ENCODE data around the gene KCNV2.
"Not testable (repeated sequence)": the region's sequence is repeated elsewhere in the genome, so short reads cannot be mapped to it uniquely, and the experiment has no call there.

The KCNV2 gene

DNA sequence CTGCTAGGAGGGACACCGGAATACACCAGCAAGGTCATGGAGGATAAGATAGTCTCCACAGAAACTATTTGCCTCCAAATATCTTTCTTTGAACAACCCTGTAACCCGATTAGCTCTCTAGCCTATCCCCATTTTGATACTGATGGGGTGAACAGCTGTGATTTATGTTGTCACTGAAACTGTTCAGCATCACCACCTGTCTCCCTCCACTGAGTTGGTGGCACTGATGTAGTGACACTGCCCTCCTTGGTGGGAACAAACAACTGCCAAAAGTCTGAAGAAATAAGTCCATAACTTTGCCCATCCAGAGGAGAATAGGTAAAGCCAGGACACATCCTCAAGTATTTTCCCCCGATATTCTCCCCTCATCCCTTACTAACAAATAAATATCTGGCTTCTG, 24.3 kb upstream of the KCNV2 start:
- DNase-seq (ENCODE audit: low read depth): no peak
- TF ChIP-seq MYC (IDR thresholded peaks at IDR 0.05; ENCODE audit: low read depth, low read length): no peak
- TF ChIP-seq POLR2A (IDR thresholded peaks at IDR 0.05; ENCODE audit: extremely low read depth, insufficient read length): no peak
- TF ChIP-seq, protein P1, sequence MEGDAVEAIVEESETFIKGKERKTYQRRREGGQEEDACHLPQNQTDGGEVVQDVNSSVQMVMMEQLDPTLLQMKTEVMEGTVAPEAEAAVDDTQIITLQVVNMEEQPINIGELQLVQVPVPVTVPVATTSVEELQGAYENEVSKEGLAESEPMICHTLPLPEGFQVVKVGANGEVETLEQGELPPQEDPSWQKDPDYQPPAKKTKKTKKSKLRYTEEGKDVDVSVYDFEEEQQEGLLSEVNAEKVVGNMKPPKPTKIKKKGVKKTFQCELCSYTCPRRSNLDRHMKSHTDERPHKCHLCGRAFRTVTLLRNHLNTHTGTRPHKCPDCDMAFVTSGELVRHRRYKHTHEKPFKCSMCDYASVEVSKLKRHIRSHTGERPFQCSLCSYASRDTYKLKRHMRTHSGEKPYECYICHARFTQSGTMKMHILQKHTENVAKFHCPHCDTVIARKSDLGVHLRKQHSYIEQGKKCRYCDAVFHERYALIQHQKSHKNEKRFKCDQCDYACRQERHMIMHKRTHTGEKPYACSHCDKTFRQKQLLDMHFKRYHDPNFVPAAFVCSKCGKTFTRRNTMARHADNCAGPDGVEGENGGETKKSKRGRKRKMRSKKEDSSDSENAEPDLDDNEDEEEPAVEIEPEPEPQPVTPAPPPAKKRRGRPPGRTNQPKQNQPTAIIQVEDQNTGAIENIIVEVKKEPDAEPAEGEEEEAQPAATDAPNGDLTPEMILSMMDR (IDR thresholded peaks at IDR 0.05; ENCODE audit: low read depth, low read length): no peak
- TF ChIP-seq, protein P2, sequence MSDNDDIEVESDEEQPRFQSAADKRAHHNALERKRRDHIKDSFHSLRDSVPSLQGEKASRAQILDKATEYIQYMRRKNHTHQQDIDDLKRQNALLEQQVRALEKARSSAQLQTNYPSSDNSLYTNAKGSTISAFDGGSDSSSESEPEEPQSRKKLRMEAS (IDR thresholded peaks at IDR 0.05; ENCODE audit: low read depth, low read length): no peak
- no peak overlapping the region for H3K4me3 ChIP-seq (ENCODE audit: low read depth, low read length)

DNA sequence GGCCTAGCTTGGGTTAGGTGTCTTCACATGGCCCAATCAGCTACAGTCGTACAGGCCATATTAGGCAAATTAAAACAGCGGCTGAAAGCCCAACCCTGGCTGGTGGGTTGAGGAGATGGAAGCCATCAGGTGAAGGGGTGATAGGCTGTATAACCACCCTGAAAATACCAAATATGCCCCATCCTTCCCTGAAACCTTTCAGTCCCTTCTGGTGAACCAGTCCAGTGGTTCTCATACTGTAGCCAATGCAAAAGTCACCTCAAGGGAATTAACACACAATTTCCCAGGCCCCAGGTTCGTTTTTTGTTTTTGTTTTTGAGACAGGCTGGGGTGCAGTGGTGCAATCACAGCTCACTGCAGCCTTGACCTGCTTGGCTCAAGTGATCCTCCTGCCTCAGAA, 19.8 kb upstream of the KCNV2 start:
- no peak overlapping the region for H3K4me3 ChIP-seq (ENCODE audit: low read depth, low read length)
- DNase-seq (ENCODE audit: low read depth): no peak
- TF ChIP-seq, protein P2 (IDR thresholded peaks at IDR 0.05; ENCODE audit: low read depth, low read length): no peak
- no peak for TF ChIP-seq MYC (IDR thresholded peaks at IDR 0.05; ENCODE audit: low read depth, low read length)
- TF ChIP-seq, protein P1 (IDR thresholded peaks at IDR 0.05; ENCODE audit: low read depth, low read length): no peak
- TF ChIP-seq POLR2A (IDR thresholded peaks at IDR 0.05; ENCODE audit: extremely low read depth, insufficient read length): no peak

DNA sequence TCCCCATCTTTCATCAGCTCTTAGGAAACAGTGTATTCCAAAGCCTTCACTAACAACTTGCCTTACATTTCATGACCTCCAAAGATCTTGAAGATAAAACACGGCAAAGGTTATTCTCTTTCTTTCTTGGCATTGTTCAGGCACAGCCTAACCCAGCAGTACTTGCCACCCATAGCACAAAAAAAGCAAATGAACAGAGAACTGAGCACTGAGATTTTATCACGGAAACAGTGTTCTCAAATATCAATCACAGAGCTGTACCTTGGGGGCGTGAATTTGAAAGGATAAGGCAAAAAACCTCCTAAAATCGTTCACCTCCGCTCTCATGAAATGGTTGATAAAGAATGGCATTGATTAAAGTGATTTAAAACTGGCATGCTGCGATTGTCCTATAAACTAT, 16.9 kb upstream of the KCNV2 start:
- DNase-seq (ENCODE audit: low read depth): no peak
- TF ChIP-seq, protein P1 (IDR thresholded peaks at IDR 0.05; ENCODE audit: low read depth, low read length): no peak
- TF ChIP-seq POLR2A (IDR thresholded peaks at IDR 0.05; ENCODE audit: extremely low read depth, insufficient read length): no peak
- TF ChIP-seq MYC (IDR thresholded peaks at IDR 0.05; ENCODE audit: low read depth, low read length): no peak
- TF ChIP-seq, protein P2 (IDR thresholded peaks at IDR 0.05; ENCODE audit: low read depth, low read length): no peak
- H3K4me3 ChIP-seq (ENCODE audit: low read depth, low read length): no peak overlapping the region

DNA sequence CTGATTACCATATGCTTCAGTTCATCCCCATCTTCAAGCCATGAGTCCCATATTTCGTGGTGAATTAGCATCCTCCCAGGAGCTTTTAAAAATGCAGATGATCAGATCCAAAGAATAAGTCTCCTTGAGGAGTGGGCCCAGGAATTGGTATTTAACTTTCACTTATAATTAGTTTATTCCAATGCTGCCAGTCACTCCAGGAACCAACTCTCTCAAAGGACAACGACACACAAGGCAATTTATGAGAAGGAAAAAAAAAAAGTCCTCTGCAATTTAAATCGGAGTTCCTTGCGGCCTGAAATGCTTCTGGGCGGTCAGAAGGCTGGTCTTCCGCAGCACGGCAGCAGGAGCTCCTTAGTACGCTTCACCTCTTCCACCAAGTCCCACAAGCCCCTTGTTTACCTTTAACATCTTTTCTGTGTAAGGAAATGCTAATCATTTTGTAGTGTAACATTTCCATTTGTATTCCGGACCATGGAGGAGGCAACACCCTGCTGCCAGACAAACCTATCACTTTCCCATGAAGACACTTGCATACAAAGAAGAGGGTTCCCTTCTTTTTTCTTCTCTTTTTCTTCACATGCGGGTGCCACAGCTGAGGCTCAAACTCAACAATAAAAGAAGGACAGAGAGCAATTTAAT, 16.3 kb upstream of the KCNV2 start:
- TF ChIP-seq, protein P1 (IDR thresholded peaks at IDR 0.05; ENCODE audit: low read depth, low read length): no peak
- TF ChIP-seq, protein P2 (IDR thresholded peaks at IDR 0.05; ENCODE audit: low read depth, low read length): no peak
- TF ChIP-seq MYC (IDR thresholded peaks at IDR 0.05; ENCODE audit: low read depth, low read length) (no peak), POLR2A (IDR thresholded peaks at IDR 0.05; ENCODE audit: extremely low read depth, insufficient read length) (no peak)
- no peak for DNase-seq (ENCODE audit: low read depth)
- H3K4me3 ChIP-seq (ENCODE audit: low read depth, low read length): no peak overlapping the region

DNA sequence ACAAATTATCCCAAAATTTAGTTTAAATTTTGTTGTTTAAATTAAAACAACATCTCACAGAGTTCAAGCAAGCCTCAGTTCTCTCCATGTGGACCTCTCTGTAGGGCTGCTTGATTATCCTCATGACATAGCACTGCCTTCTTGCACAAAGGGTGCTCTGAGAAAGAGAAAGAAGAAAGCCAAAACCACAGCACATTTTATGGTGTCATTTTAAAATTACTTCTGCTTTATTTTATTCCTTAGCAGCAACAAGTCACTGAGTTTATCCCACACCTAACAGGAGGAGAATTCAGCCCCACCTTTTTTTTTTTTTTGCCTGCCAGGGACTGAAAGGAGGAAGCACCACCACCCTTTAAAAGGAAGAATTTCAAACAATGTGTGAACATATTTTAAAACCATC, 12.8 kb upstream of the KCNV2 start:
- DNase-seq (ENCODE audit: low read depth): peak; percentile 94
- TF ChIP-seq MYC (IDR thresholded peaks at IDR 0.05; ENCODE audit: low read depth, low read length) (peak; percentile 91), POLR2A (IDR thresholded peaks at IDR 0.05; ENCODE audit: extremely low read depth, insufficient read length) (no peak)
- TF ChIP-seq, protein P1 (IDR thresholded peaks at IDR 0.05; ENCODE audit: low read depth, low read length): no peak
- TF ChIP-seq, protein P2 (IDR thresholded peaks at IDR 0.05; ENCODE audit: low read depth, low read length): peak; percentile 84
- no peak overlapping the region for H3K4me3 ChIP-seq (ENCODE audit: low read depth, low read length)

DNA sequence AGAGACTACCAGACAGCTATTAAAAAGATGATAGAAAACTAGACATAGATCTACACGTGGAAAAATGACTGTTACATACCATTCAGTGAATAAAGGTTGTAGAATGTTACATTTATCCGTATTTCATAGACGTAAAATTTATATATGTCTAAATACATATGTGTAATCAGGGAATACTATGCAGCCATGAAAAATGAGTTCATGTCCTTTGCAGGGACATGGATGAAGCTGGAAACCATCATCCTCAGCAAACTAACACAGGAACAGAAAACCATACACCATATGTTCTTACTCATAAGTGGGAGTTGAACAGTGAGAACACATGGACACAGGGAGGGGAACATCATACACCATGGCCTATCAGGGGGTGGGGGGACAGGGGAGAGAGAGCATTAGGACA, 10.1 kb upstream of the KCNV2 start:
- not testable (repeated sequence) for DNase-seq (ENCODE audit: low read depth); H3K4me3 ChIP-seq (ENCODE audit: low read depth, low read length)
